NB4 (cell line): ENCODE data around the gene NTHL1.
"Not testable (repeated sequence)": the region's sequence is repeated elsewhere in the genome, so short reads cannot be mapped to it uniquely, and the experiment has no call there.

Experiments used
- CTCF ChIP-seq: IDR thresholded peaks from one replicate; pipeline ENCODE4 v1.5.1; 2012; ENCODE audit warnings: low read depth, low read length
- MAX ChIP-seq: IDR thresholded peaks from 2 replicates; pipeline ENCODE4 v1.6.1; 2011; ENCODE audit warnings: low read depth, low read length
- MYC ChIP-seq: IDR thresholded peaks from 2 replicates; pipeline ENCODE4 v1.6.1; 2011; ENCODE audit warnings: low read depth, low read length
- POLR2A ChIP-seq: IDR thresholded peaks from 2 replicates; pipeline ENCODE4 v1.6.1; 2011; ENCODE audit warnings: mild to moderate bottlenecking; ENCODE audit not compliant: insufficient read length; ENCODE audit errors: extremely low read depth

GRCh38 chr16:2033909-2034695 lies 13.5 kb downstream of the NTHL1 start:
- not testable (repeated sequence) for TF ChIP-seq POLR2A, CTCF, MYC, MAX
